ENCODE measurements around the gene BCAT1.

DNA sequence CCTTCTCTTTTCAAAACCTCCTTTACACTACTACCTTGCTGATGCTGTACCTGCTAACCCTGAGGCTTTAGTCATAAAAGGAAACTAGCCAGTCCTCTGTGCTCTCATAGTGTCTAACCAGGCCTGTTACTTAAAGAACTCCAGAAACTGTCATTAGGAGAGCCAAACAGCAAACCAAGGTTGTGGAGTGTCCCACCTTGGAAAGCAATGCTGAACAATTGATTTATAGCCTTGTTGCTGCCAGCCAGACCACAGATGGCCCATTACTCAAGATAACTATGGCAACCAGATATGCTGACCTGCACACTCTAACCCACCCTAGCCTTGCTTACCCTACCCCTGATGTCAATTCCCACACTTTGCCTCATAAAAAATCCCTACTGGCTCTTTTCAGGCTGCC, 26.5 kb upstream of the BCAT1 start:
- TF ChIP-seq POLR2AphosphoS5 (IDR thresholded peaks at IDR 0.05; ENCODE audit: low read depth, low read length) (no peak), MAFK (IDR thresholded peaks at IDR 0.05; ENCODE audit: low read depth, low read length) (no peak), NANOG (IDR thresholded peaks at IDR 0.05; ENCODE audit: insufficient read depth, low read depth, low read length, poor library complexity, severe bottlenecking) (no peak), EZH2 (IDR thresholded peaks at IDR 0.05; ENCODE audit: low read depth, low read length, severe bottlenecking) (no peak), TBP (IDR thresholded peaks at IDR 0.05; ENCODE audit: low read depth, low read length) (no peak), JUND (IDR thresholded peaks at IDR 0.05; ENCODE audit: low read length) (no peak), RAD21 (IDR thresholded peaks at IDR 0.05 in 1 of 2, conservative IDR thresholded peaks at IDR 0.05 in 1 of 2; ENCODE audit: low read depth in 2 of 2, low read length in 2 of 2) (no peak)
- TF ChIP-seq, protein P1, sequence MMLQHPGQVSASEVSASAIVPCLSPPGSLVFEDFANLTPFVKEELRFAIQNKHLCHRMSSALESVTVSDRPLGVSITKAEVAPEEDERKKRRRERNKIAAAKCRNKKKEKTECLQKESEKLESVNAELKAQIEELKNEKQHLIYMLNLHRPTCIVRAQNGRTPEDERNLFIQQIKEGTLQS (IDR thresholded peaks at IDR 0.05; ENCODE audit: insufficient read depth, low read depth, low read length) = no peak
- TF ChIP-seq, protein P2, sequence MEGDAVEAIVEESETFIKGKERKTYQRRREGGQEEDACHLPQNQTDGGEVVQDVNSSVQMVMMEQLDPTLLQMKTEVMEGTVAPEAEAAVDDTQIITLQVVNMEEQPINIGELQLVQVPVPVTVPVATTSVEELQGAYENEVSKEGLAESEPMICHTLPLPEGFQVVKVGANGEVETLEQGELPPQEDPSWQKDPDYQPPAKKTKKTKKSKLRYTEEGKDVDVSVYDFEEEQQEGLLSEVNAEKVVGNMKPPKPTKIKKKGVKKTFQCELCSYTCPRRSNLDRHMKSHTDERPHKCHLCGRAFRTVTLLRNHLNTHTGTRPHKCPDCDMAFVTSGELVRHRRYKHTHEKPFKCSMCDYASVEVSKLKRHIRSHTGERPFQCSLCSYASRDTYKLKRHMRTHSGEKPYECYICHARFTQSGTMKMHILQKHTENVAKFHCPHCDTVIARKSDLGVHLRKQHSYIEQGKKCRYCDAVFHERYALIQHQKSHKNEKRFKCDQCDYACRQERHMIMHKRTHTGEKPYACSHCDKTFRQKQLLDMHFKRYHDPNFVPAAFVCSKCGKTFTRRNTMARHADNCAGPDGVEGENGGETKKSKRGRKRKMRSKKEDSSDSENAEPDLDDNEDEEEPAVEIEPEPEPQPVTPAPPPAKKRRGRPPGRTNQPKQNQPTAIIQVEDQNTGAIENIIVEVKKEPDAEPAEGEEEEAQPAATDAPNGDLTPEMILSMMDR (IDR thresholded peaks at IDR 0.05; ENCODE audit: control extremely low read depth in 1 of 3, insufficient read depth in 1 of 3, low read depth in 1 of 3, low read length in 3 of 3) = no peak

All from H1 (cell line).